HG02885 (cell line): Measurements from ENCODE around the gene CCR5AS.
"Not testable (repeated sequence)": the region's sequence is repeated elsewhere in the genome, so short reads cannot be mapped to it uniquely, and the experiment has no call there.

Experiments used
- ATAC-seq: cut with Tn5 transposase; IDR thresholded peaks from one replicate; pipeline ENCODE4 v1.9.1; 2021; ENCODE audit warnings: mild to moderate bottlenecking; ENCODE audit not compliant: unreplicated experiment, poor library complexity

CCR5AS gene

GRCh38 chr3:46407970-46408369, 1.1 kb upstream of the CCR5AS start:
- no peak for ATAC-seq

GRCh38 chr3:46406443-46406787, 451 bp downstream of the CCR5AS start:
- no peak for ATAC-seq

GRCh38 chr3:46405301-46406019, 1.4 kb downstream of the CCR5AS start:
- ATAC-seq: no peak

- ATAC-seq: not testable (repeated sequence)
These were observed 4.0 kb downstream of the CCR5AS start for GRCh38 chr3:46402902-46403301.

GRCh38 chr3:46401579-46401978, 5.3 kb downstream of the CCR5AS start:
- ATAC-seq: no peak

GRCh38 chr3:46400846-46401245, 6.0 kb downstream of the CCR5AS start:
- no peak for ATAC-seq

- ATAC-seq: no peak
These were observed 6.7 kb downstream of the CCR5AS start for GRCh38 chr3:46400000-46400734.

GRCh38 chr3:46399557-46399956, 7.3 kb downstream of the CCR5AS start:
- no peak for ATAC-seq

GRCh38 chr3:46399098-46399497, 7.8 kb downstream of the CCR5AS start:
- ATAC-seq: no peak

- no peak for ATAC-seq
These were observed 8.5 kb downstream of the CCR5AS start for GRCh38 chr3:46398186-46398955.

GRCh38 chr3:46397111-46397510, 9.8 kb downstream of the CCR5AS start:
- no peak for ATAC-seq

GRCh38 chr3:46395766-46396530, 10.9 kb downstream of the CCR5AS start:
- ATAC-seq: no peak

GRCh38 chr3:46395210-46395661, 11.6 kb downstream of the CCR5AS start:
- no peak for ATAC-seq

- ATAC-seq: no peak
These were observed 13.1 kb downstream of the CCR5AS start for GRCh38 chr3:46393554-46394434.

GRCh38 chr3:46393011-46393410, 13.9 kb downstream of the CCR5AS start:
- ATAC-seq: no peak

GRCh38 chr3:46391526-46391925, 15.3 kb downstream of the CCR5AS start:
- ATAC-seq: not testable (repeated sequence)

- ATAC-seq: no peak
These were observed 17.6 kb downstream of the CCR5AS start for GRCh38 chr3:46389306-46389705.

- ATAC-seq: not testable (repeated sequence)
These were observed 18.0 kb downstream of the CCR5AS start for GRCh38 chr3:46388847-46389246.

- ATAC-seq: no peak
These were observed 20.7 kb downstream of the CCR5AS start for GRCh38 chr3:46386205-46386604.
